PC-9 (cell line): ENCODE measurements around the gene MACROD2.

Experiments
- CTCF ChIP-seq: fragments of 200-600 bp; sonication (generic); conservative IDR thresholded peaks from 2 replicates; pipeline ENCODE4 v1.6.1; 2017; ENCODE audit warnings: mixed run types, antibody characterized with exemption, mild to moderate bottlenecking, moderate library complexity
- EZH2 ChIP-seq: fragments of 200-600 bp; sonication (generic); IDR thresholded peaks from 2 replicates; pipeline ENCODE4 v1.8.0; 2017; ENCODE audit warnings: antibody characterized with exemption, low read depth

- TF ChIP-seq CTCF (no peak), EZH2 (no peak)
These were observed 737.0 kb downstream of the MACROD2 start for GRCh38 chr20:14732343-14732742.
